DOHH2 (cell line): Measurements from ENCODE around the gene LCOR.
A peak's percentile ranks its signal among the peaks of the same experiment; 100 is the strongest.

Experiments used
- H3F3A ChIP-seq: fragments of 200-600 bp; sonication (generic), shearing (Covaris generic); 2 replicates; pipeline ENCODE4 v1.6.0; 2016; ENCODE audit warnings: antibody characterized with exemption, mild to moderate bottlenecking; ENCODE audit not compliant: control insufficient read depth, insufficient read depth
- H3K27ac ChIP-seq: fragments of 200-600 bp; sonication (generic); 2 replicates; pipeline ENCODE4 v1.5.1; 2014; ENCODE audit warnings: low read depth, mild to moderate bottlenecking, low read length, moderate library complexity
- H3K27me3 ChIP-seq: fragments of 200-600 bp; sonication (generic); 2 replicates; pipeline ENCODE4 v1.6.1; 2014; ENCODE audit warnings: mild to moderate bottlenecking, low read length, mixed read lengths; ENCODE audit not compliant: control insufficient read depth
- H3K36me3 ChIP-seq: fragments of 200-600 bp; sonication (generic); 2 replicates; pipeline ENCODE4 v1.6.1; 2014; ENCODE audit warnings: mild to moderate bottlenecking, low read length, moderate library complexity, mixed read lengths; ENCODE audit not compliant: control insufficient read depth
- H3K4me1 ChIP-seq: fragments of 200-600 bp; sonication (generic); 2 replicates; pipeline ENCODE4 v1.6.1; 2014; ENCODE audit warnings: mild to moderate bottlenecking, low read length, mixed read lengths; ENCODE audit not compliant: control insufficient read depth
- H3K4me2 ChIP-seq: fragments of 200-600 bp; sonication (generic); 2 replicates; pipeline ENCODE4 v1.6.0; 2014; ENCODE audit warnings: mild to moderate bottlenecking, low read length, moderate library complexity
- H3K4me3 ChIP-seq: fragments of 200-600 bp; sonication (generic); 2 replicates; pipeline ENCODE4 v1.5.1; 2014; ENCODE audit warnings: mild to moderate bottlenecking, low read length, mixed read lengths
- H3K79me2 ChIP-seq: fragments of 200-600 bp; sonication (generic); 2 replicates; pipeline ENCODE4 v1.6.1; 2014; ENCODE audit warnings: mild to moderate bottlenecking, low read length, mixed read lengths; ENCODE audit not compliant: control insufficient read depth
- H3K9me2 ChIP-seq: fragments of 200-600 bp; sonication (generic); replicated peaks from 2 replicates; pipeline ENCODE4 v1.6.1; 2014; ENCODE audit warnings: mild to moderate bottlenecking, low read length, mixed read lengths; ENCODE audit not compliant: control insufficient read depth
- H3K9me3 ChIP-seq: fragments of 200-600 bp; sonication (generic); 2 replicates; pipeline ENCODE4 v1.6.1; 2014; ENCODE audit warnings: antibody characterized with exemption, low read length, mixed read lengths; ENCODE audit not compliant: control insufficient read depth, insufficient read depth
- H4K20me1 ChIP-seq: fragments of 200-600 bp; sonication (generic); 2 replicates; pipeline ENCODE4 v1.6.0; 2014; ENCODE audit warnings: low read depth, mild to moderate bottlenecking, antibody characterized with exemption, low read length, moderate library complexity; ENCODE audit not compliant: control insufficient read depth, insufficient read depth
- EZH2phosphoT487 ChIP-seq: fragments of 200-600 bp; sonication (generic); IDR thresholded peaks from 2 replicates; pipeline ENCODE4 v1.6.1; 2017; ENCODE audit warnings: borderline replicate concordance, mild to moderate bottlenecking, antibody characterized with exemption, low read length, moderate library complexity, mixed read lengths
- TF ChIP-seq, protein P1 (sequence below): fragments of 200-600 bp; sonication (generic); IDR thresholded peaks from one replicate; pipeline ENCODE4 v1.5.1; 2014; ENCODE audit warnings: antibody characterized with exemption, mild to moderate bottlenecking, low read depth, low read length; ENCODE audit not compliant: poor library complexity, severe bottlenecking

LCOR gene

DNA sequence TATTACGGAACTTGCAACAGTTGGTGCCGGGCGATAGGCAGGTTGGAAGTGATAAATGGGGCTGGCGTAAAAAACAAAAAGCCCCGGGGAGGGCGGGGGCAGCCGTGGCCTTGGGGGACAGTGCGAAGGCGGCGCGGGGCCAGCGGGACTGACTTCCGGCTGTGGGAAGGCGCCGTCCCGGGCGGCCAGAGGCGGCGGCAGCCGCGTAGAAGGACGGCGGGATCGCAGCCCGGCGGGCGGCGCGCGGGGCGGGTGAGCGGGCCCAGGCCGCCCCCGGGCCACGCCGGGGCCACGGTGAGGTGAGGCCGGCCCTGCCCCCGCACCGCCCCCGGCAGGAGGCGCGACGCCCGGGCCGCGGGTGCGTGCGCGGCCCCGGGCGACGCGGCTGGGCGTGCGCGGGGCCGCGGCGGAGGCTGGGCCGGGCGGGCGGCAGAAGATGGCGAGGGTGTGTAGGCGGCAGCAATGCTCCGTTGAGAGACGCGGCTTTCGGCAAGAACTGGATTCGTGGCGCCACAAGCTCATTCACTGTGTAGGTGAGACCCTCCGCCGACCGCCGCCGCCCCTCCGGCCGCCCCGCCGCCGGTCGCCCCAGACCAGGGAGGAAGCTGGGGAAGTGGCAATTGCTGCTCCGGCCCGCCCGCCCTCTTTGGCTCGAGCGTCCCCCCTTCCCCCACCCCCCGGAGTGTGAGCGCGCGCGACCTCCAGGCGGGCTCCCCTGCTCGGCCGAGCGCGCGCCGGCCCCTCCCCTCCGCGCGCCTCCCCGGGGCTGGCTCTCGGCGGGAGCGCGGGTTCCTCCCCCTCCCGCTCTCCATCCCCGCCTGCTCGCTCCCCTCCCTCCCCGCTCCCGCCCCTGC lies at the start of gene LCOR:
LCOR (plus strand) TSS at position 432 of the 854 bp plus-strand sequence. CDS start 116,760 bp downstream, outside the sequence.
- peaks cover 57% of the 10 kb centered on the region for H3K79me2 ChIP-seq
- no peaks in the 10 kb centered on the region for H3K9me3 ChIP-seq
- peak within 1 kb of the TSS; percentile 98 for H3K4me2 ChIP-seq
- peaks cover 25% of the 10 kb centered on the region for H3K36me3 ChIP-seq
- H3K9me2 ChIP-seq, result no peaks in the 10 kb centered on the region
- peak within 1 kb of the TSS; percentile 87 for H3K27ac ChIP-seq
- TF ChIP-seq EZH2phosphoT487, result no peak
- TF ChIP-seq, protein P1, sequence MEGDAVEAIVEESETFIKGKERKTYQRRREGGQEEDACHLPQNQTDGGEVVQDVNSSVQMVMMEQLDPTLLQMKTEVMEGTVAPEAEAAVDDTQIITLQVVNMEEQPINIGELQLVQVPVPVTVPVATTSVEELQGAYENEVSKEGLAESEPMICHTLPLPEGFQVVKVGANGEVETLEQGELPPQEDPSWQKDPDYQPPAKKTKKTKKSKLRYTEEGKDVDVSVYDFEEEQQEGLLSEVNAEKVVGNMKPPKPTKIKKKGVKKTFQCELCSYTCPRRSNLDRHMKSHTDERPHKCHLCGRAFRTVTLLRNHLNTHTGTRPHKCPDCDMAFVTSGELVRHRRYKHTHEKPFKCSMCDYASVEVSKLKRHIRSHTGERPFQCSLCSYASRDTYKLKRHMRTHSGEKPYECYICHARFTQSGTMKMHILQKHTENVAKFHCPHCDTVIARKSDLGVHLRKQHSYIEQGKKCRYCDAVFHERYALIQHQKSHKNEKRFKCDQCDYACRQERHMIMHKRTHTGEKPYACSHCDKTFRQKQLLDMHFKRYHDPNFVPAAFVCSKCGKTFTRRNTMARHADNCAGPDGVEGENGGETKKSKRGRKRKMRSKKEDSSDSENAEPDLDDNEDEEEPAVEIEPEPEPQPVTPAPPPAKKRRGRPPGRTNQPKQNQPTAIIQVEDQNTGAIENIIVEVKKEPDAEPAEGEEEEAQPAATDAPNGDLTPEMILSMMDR, result no peak
- H4K20me1 ChIP-seq, result peaks cover 22% of the 10 kb centered on the region
- H3K4me3 ChIP-seq, result peak within 1 kb of the TSS; percentile 90
- peaks cover 13% of the 10 kb centered on the region for H3F3A ChIP-seq
- no peaks in the 10 kb centered on the region for H3K27me3 ChIP-seq
- peaks cover 59% of the 10 kb centered on the region for H3K4me1 ChIP-seq

DNA sequence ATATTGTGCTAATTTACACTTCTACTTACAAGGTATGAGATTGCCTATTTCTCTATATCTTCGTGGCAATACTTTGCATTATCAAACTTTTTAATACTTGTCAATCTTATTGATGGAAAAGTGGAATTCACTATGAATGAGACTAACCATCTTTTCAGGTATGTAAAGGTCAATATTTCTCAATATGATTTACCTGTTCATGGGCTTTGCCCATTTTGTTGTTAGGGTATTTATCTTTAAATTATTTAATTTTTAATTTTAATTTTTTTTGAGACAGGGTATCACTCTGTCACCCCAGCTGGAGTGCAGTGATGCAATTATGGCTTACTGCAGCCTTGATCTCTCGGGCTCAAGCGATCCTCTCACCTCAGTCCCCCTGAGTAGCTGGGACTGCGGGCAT lies 47.8 kb upstream of the LCOR start:
- Histone ChIP-seq H4K20me1 (no peaks in the 10 kb centered on the region), H3K4me3 (no peak overlapping the region), H3F3A (peaks cover 10% of the 10 kb centered on the region), H3K4me2 (no peak overlapping the region), H3K79me2 (no peaks in the 10 kb centered on the region), H3K9me3 (0 out of 2 replicates have a peak, but pooled peaks cover 3% of the 10 kb centered on the region), H3K27me3 (no peaks in the 10 kb centered on the region), H3K9me2 (no peaks in the 10 kb centered on the region), H3K4me1 (peaks cover 37% of the 10 kb centered on the region), H3K27ac (no peak overlapping the region), H3K36me3 (no peaks in the 10 kb centered on the region)
- TF ChIP-seq, protein P1, result no peak
- no peak for TF ChIP-seq EZH2phosphoT487

DNA sequence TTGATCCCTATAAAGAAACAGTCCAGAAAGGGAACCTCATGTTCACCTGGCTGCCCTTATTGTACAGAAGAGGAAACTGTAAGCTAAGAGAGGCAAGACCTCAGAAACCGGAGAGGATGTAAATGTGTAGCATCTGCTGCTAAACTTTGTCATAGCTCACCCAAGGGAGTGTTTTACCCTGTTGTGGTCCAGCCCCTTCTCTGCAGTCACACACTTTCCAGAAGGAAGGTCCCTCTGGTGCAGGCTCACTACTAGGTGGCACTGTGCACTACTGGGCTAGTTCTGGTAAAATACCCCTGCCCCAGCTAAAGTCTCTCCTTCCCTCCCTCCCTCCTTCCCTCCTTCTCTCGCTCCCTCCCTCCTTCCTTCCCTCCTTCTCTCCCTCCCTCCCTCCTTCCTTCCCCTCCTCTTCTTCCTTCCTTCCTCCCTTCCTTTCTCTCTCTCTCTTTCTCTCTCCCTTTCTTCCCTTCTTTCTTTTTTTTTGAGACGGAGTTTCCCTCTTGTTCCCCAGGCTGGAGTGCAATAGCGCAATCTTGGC lies 42.5 kb upstream of the LCOR start:
- Histone ChIP-seq H3K4me3 (peak overlapping the region; percentile 59), H3K9me2 (no peaks in the 10 kb centered on the region), H3K9me3 (0 out of 2 replicates have a peak, but pooled peaks cover under 1% of the 10 kb centered on the region), H4K20me1 (no peaks in the 10 kb centered on the region), H3K4me1 (peaks cover 36% of the 10 kb centered on the region), H3K79me2 (no peaks in the 10 kb centered on the region), H3K27ac (peak overlapping the region; percentile 89), H3K4me2 (peak overlapping the region; percentile 88), H3K36me3 (no peaks in the 10 kb centered on the region), H3K27me3 (no peaks in the 10 kb centered on the region), H3F3A (peaks cover 19% of the 10 kb centered on the region)
- no peak for TF ChIP-seq EZH2phosphoT487
- TF ChIP-seq, protein P1, result no peak
